ENCODE data around the gene PEX11B.
"Not testable (repeated sequence)": the region's sequence is repeated elsewhere in the genome, so short reads cannot be mapped to it uniquely, and the experiment has no call there.

Gene PEX11B

GRCh38 chr1:145951526-145951925 lies 33.0 kb upstream of the PEX11B start:
- DNase-seq = no peak

DNA sequence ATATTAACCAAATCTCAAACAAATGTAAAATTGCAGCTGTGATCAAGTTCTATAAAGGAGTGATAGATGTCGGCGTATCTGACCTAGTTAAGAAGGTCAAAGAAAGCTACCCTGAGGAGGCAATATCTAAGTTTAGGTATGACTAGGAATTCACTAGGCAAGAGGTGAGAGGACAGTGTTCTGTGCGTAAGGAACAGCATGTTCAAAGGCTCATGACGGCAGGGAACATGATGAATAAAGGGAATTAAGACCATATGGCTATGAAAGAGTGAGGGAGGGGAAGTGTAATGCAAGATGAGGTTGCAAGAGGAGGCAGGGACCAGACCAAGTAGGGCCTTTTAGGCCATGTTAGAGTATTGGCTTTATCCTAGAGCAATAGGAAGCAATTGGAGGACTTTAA lies 30.7 kb upstream of the PEX11B start:
- no peak for DNase-seq

- DNase-seq = no peak
These were observed 29.0 kb upstream of the PEX11B start for GRCh38 chr1:145947551-145947950.

DNA sequence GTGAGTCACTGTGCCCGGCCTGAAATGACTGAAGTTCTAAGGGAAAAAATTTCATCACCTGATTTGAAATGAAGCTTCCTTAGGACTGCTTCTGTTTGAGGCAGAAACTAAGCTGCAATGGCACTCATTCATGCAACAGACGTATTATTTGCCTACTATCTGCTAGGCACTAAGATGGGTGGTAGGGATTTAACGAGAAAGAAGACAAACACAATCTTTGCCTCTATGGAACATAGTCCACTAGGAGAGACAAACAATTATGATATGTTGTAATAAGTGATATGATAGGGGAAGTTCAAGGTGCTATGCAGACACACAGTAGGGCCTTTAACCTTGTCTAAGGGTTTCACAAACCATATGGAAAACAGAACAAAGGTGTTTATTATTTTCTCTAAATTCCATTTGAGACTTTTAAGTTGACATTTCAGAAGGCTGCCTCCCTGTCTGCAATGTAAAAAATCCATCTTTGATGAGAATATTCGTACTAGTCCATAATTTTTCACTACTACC lies 28.0 kb upstream of the PEX11B start:
- DNase-seq = no peak

GRCh38 chr1:145944532-145944931 lies 26.0 kb upstream of the PEX11B start:
- no peak for DNase-seq

- DNase-seq = no peak
These were observed 24.4 kb upstream of the PEX11B start for GRCh38 chr1:145942871-145943270.

- DNase-seq = no peak
These were observed 23.9 kb upstream of the PEX11B start for GRCh38 chr1:145942405-145942804.

GRCh38 chr1:145937436-145937835 lies 18.9 kb upstream of the PEX11B start:
- no peak for DNase-seq

GRCh38 chr1:145936247-145936646 lies 17.7 kb upstream of the PEX11B start:
- DNase-seq = no peak

GRCh38 chr1:145935708-145936107 lies 17.2 kb upstream of the PEX11B start:
- no peak for DNase-seq

- not testable (repeated sequence) for DNase-seq
These were observed 14.0 kb upstream of the PEX11B start for GRCh38 chr1:145932522-145933009.

- no peak for DNase-seq
These were observed 9.6 kb upstream of the PEX11B start for GRCh38 chr1:145927916-145928643.

- peak; percentile 95 for DNase-seq
These were observed 8.8 kb upstream of the PEX11B start, which contains the start of gene RBM8A for GRCh38 chr1:145927063-145927886. Gene RBM8A, minus strand, starts transcription at chr1:145927484. Its CDS starts 58 bp downstream, at chr1:145927426.

GRCh38 chr1:145926686-145927062 lies 8.2 kb upstream of the PEX11B start:
- DNase-seq = no peak

DNA sequence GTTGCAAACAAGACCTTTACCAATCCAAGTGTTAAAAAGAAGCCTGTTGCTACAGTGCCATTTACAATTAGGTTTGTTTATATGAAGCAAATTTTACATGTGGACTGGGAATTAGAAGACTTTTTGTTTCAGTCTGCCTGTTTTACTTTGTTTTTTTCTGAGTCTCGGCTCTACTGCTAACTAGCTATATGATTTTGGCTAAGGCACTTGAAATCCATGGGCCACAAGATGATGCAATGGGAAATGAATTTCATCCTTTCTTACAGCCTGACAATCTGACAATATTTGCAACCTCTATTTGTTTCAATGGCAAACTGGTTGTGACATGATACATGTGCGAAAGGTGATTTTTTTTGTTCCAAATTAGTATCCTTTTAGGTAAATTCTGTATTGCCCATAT lies 3.7 kb upstream of the PEX11B start:
- DNase-seq = no peak

- DNase-seq = not testable (repeated sequence)
These were observed 1.8 kb upstream of the PEX11B start for GRCh38 chr1:145920297-145920696.

- DNase-seq = no peak
These were observed 749 bp upstream of the PEX11B start for GRCh38 chr1:145918992-145919939.

GRCh38 chr1:145917595-145917994 lies 922 bp downstream of the PEX11B start:
- DNase-seq = no peak

DNA sequence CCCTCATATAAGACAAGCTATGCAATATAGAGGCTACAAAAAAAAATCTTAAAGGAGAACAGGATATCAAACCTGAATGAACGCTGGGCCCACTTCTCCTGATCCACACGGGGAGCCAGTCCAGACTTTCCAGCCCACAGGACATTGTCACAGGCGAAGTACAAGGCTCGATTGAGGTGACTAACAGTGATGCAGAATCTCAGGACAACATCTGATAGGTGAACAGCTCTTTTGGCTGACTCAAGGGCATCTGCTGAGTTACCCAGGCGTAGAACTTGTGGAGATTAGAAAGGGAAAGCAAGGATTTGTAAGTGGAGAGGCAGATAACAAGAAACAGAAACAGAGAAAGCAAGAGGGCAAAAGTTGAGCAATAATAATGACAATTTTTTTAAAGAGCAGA lies 1.8 kb downstream of the PEX11B start:
- DNase-seq = no peak

GRCh38 chr1:145912128-145912641 lies 6.3 kb downstream of the PEX11B start:
- DNase-seq = no peak

- DNase-seq = no peak
These were observed 9.9 kb downstream of the PEX11B start for GRCh38 chr1:145908653-145909052.

Data from NCI-H1436 treated with DMSO at 0.1 percent for 48 hours (cell line).